Superior temporal gyrus (tissue), 1 donor: ENCODE measurements around the gene SUZ12.
"Not testable (repeated sequence)": the region's sequence is repeated elsewhere in the genome, so short reads cannot be mapped to it uniquely, and the experiment has no call there.

Source experiments
- DNase-seq: peaks from one replicate; pipeline ENCODE4 v3.0.0-alpha.2; 2016; ENCODE audit errors: extremely low spot score

The SUZ12 gene

GRCh38 chr17:31951953-31952352 is 15.1 kb downstream of the SUZ12 start:
- not testable (repeated sequence) for DNase-seq

GRCh38 chr17:31964131-31964530 is 27.3 kb downstream of the SUZ12 start:
- DNase-seq = not testable (repeated sequence)

- DNase-seq = no peak
These were observed 30.8 kb downstream of the SUZ12 start for GRCh38 chr17:31967648-31968047.

GRCh38 chr17:31970416-31970815 is 33.6 kb downstream of the SUZ12 start:
- DNase-seq = not testable (repeated sequence)

- not testable (repeated sequence) for DNase-seq
These were observed 37.7 kb downstream of the SUZ12 start for GRCh38 chr17:31974269-31975071.

GRCh38 chr17:31975391-31975790 is 38.6 kb downstream of the SUZ12 start:
- not testable (repeated sequence) for DNase-seq

GRCh38 chr17:31991821-31992220 is 55.0 kb downstream of the SUZ12 start:
- DNase-seq = not testable (repeated sequence)

- DNase-seq = no peak
These were observed 60.2 kb downstream of the SUZ12 start for GRCh38 chr17:31997005-31997404.

- peak; percentile 87 for DNase-seq
These were observed 70.2 kb downstream of the SUZ12 start, which contains the start of gene LRRC37B for GRCh38 chr17:32006957-32007462. Gene LRRC37B, plus strand, starts transcription at chr17:32007383. Its CDS starts 14,010 bp downstream, at chr17:32021393.

GRCh38 chr17:32007463-32008298 is 70.9 kb downstream of the SUZ12 start:
- DNase-seq = peak; percentile 64

- DNase-seq = no peak
These were observed 72.4 kb downstream of the SUZ12 start for GRCh38 chr17:32009262-32009542.

GRCh38 chr17:32010114-32010513 is 73.3 kb downstream of the SUZ12 start:
- no peak for DNase-seq

- DNase-seq = no peak
These were observed 78.6 kb downstream of the SUZ12 start for GRCh38 chr17:32015245-32016013.

GRCh38 chr17:32016231-32016630 is 79.4 kb downstream of the SUZ12 start:
- no peak for DNase-seq

GRCh38 chr17:32019228-32019627 is 82.4 kb downstream of the SUZ12 start:
- DNase-seq = no peak

GRCh38 chr17:32020943-32021614 is 84.3 kb downstream of the SUZ12 start:
- no peak for DNase-seq

GRCh38 chr17:32021615-32021955 is 84.8 kb downstream of the SUZ12 start:
- DNase-seq = no peak

GRCh38 chr17:32022554-32022953 is 85.7 kb downstream of the SUZ12 start:
- DNase-seq = not testable (repeated sequence)

- not testable (repeated sequence) for DNase-seq
These were observed 90.5 kb downstream of the SUZ12 start for GRCh38 chr17:32027271-32027670.

GRCh38 chr17:32033223-32033622 is 96.4 kb downstream of the SUZ12 start:
- DNase-seq = no peak

- peak; percentile 3 for DNase-seq
These were observed 97.0 kb downstream of the SUZ12 start for GRCh38 chr17:32033812-32034211.
